IMR-90 (cell line): ENCODE data around the gene FAM120A.

Source experiments
- BHLHE40 ChIP-seq: fragments of 150-350 bp; IDR thresholded peaks from 2 replicates; pipeline ENCODE4 v1.6.1; 2016; ENCODE audit warnings: mild to moderate bottlenecking, low read depth, low read length
- CEBPB ChIP-seq: IDR thresholded peaks from 2 replicates; pipeline ENCODE4 v1.6.1; 2012; ENCODE audit warnings: low read depth, low read length, improper control_type of control experiment
- MXI1 ChIP-seq: IDR thresholded peaks from 2 replicates; pipeline ENCODE4 v1.6.1; 2012; ENCODE audit warnings: low read depth, mild to moderate bottlenecking, low read length, moderate library complexity, borderline replicate concordance
- POLR2A ChIP-seq: IDR thresholded peaks from 2 replicates; pipeline ENCODE4 v1.6.1; 2012; ENCODE audit warnings: mild to moderate bottlenecking, low read depth, low read length
- RCOR1 ChIP-seq: IDR thresholded peaks from 2 replicates; pipeline ENCODE4 v1.6.1; 2012; ENCODE audit warnings: mild to moderate bottlenecking, low read length, improper control_type of control experiment; ENCODE audit not compliant: insufficient replicate concordance
- RFX5 ChIP-seq: IDR thresholded peaks from 2 replicates; pipeline ENCODE4 v1.8.0; 2012; ENCODE audit warnings: low read depth, mild to moderate bottlenecking, low read length, moderate library complexity
- TF ChIP-seq, protein P1 (sequence below): conservative IDR thresholded peaks from 2 replicates; pipeline ENCODE4 v1.5.1; 2012; ENCODE audit warnings: mild to moderate bottlenecking, low read depth, low read length, improper control_type of control experiment
- TF ChIP-seq, protein P2 (sequence below): fragments of 150-350 bp; IDR thresholded peaks from 2 replicates; pipeline ENCODE4 v1.6.1; 2017; ENCODE audit warnings: mild to moderate bottlenecking, antibody characterized with exemption, low read length, low read depth

DNA sequence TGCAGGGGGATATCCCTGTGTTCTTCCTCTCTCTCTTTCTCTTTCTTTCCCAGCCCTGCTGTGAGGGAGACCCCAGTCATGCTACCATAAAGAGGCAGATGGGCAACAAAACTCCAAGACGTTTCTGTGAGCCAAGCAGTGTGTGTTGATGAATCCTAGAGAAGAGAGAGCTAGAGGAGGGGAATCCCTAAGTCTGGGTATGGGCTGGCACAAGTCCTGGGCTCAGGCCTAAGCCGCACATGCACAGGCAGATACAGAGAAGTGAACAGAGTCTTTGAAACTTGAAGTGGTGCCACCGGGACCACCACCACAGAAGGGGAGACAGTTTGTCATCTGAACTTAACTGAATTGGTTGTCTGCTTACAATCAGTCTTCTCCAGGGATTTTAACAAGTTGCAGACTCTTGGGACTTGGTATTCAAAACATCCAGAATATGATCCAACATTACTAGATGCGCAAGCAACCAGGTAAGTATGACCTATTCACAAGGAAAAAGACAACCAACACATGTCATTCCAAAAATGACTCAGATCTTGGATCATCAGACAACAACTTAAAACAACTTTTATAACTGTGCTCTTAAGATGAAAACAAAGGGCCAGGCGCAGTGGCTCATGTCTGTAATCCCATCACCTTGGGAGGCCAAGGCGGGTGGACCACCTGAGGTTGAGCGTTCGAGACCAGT is 10.4 kb upstream of the FAM120A start:
- TF ChIP-seq, protein P1, sequence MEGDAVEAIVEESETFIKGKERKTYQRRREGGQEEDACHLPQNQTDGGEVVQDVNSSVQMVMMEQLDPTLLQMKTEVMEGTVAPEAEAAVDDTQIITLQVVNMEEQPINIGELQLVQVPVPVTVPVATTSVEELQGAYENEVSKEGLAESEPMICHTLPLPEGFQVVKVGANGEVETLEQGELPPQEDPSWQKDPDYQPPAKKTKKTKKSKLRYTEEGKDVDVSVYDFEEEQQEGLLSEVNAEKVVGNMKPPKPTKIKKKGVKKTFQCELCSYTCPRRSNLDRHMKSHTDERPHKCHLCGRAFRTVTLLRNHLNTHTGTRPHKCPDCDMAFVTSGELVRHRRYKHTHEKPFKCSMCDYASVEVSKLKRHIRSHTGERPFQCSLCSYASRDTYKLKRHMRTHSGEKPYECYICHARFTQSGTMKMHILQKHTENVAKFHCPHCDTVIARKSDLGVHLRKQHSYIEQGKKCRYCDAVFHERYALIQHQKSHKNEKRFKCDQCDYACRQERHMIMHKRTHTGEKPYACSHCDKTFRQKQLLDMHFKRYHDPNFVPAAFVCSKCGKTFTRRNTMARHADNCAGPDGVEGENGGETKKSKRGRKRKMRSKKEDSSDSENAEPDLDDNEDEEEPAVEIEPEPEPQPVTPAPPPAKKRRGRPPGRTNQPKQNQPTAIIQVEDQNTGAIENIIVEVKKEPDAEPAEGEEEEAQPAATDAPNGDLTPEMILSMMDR: no peak
- TF ChIP-seq, protein P2, sequence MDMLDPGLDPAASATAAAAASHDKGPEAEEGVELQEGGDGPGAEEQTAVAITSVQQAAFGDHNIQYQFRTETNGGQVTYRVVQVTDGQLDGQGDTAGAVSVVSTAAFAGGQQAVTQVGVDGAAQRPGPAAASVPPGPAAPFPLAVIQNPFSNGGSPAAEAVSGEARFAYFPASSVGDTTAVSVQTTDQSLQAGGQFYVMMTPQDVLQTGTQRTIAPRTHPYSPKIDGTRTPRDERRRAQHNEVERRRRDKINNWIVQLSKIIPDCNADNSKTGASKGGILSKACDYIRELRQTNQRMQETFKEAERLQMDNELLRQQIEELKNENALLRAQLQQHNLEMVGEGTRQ: no peak
- TF ChIP-seq POLR2A (no peak), CEBPB (no peak), BHLHE40 (no peak), RFX5 (no peak), RCOR1 (no peak), MXI1 (no peak)
